ENCODE measurements around the gene CEP72.

CEP72 gene

GRCh38 chr5:676699-677076 lies 64.5 kb downstream of the CEP72 start:
- no peak for TF ChIP-seq CTCF (IDR thresholded peaks at IDR 0.05)

GRCh38 chr5:677131-678101 lies 65.3 kb downstream of the CEP72 start:
- TF ChIP-seq CTCF (IDR thresholded peaks at IDR 0.05) = no peak

GRCh38 chr5:683551-684481 lies 71.7 kb downstream of the CEP72 start:
- no peak for TF ChIP-seq CTCF (IDR thresholded peaks at IDR 0.05)

- no peak for TF ChIP-seq CTCF (IDR thresholded peaks at IDR 0.05)
Measured at GRCh38 chr5:684751-685216, 72.6 kb downstream of the CEP72 start.

- TF ChIP-seq CTCF (IDR thresholded peaks at IDR 0.05) = no peak
Measured at GRCh38 chr5:685262-686171, 73.4 kb downstream of the CEP72 start.

- no peak for TF ChIP-seq CTCF (IDR thresholded peaks at IDR 0.05)
Measured at GRCh38 chr5:691817-692528, 79.8 kb downstream of the CEP72 start.
